SU-DHL-6 (cell line): ENCODE results near the gene TMEM178B.

Experiments
- EZH2phosphoT487 ChIP-seq: fragments of 200-600 bp; sonication (generic), shearing (Covaris generic); conservative IDR thresholded peaks from 2 replicates; pipeline ENCODE4 v1.6.1; 2018; ENCODE audit warnings: mild to moderate bottlenecking, antibody characterized with exemption, low read length, moderate library complexity, mixed read lengths
- TF ChIP-seq, protein P1 (sequence below): fragments of 200-600 bp; sonication (generic); IDR thresholded peaks from one replicate; pipeline ENCODE4 v1.5.1; 2017; ENCODE audit warnings: antibody characterized with exemption, mild to moderate bottlenecking, low read length, moderate library complexity; ENCODE audit not compliant: insufficient read depth, poor library complexity, severe bottlenecking

DNA sequence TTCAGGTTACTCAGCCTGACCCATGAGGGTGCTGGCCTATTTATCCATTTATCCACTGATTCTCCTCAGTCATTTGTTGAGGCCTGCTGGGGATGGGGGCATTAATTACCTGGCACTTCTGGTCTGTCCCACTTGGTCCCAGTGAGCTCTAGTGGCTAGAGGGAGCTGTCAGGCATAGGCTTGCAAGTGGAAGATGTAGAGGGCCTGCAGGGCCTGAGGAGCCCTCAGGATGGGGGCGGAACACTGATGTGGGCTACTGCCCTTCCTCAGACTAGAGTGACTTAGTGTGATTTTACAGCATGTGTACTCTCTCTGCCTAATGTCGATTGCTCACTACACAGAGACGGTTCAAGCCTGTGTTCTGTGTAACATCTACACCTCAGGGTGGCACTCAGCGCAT, 45.3 kb downstream of the TMEM178B start:
- TF ChIP-seq, protein P1, sequence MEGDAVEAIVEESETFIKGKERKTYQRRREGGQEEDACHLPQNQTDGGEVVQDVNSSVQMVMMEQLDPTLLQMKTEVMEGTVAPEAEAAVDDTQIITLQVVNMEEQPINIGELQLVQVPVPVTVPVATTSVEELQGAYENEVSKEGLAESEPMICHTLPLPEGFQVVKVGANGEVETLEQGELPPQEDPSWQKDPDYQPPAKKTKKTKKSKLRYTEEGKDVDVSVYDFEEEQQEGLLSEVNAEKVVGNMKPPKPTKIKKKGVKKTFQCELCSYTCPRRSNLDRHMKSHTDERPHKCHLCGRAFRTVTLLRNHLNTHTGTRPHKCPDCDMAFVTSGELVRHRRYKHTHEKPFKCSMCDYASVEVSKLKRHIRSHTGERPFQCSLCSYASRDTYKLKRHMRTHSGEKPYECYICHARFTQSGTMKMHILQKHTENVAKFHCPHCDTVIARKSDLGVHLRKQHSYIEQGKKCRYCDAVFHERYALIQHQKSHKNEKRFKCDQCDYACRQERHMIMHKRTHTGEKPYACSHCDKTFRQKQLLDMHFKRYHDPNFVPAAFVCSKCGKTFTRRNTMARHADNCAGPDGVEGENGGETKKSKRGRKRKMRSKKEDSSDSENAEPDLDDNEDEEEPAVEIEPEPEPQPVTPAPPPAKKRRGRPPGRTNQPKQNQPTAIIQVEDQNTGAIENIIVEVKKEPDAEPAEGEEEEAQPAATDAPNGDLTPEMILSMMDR, result no peak
- no peak for TF ChIP-seq EZH2phosphoT487
